ENCODE measurements around the gene LST1.
"Not testable (repeated sequence)": the region's sequence is repeated elsewhere in the genome, so short reads cannot be mapped to it uniquely, and the experiment has no call there.

Gene LST1

GRCh38 chr6:31586008-31586407, at the start of gene LST1:
LST1 (plus strand) TSS chr6:31586277; CDS start chr6:31587300, 1,023 bp downstream.
- no peak for DNase-seq (ENCODE audit: low read depth)

- DNase-seq (ENCODE audit: low read depth), result no peak
Observed at GRCh38 chr6:31538805-31539400, 47.2 kb upstream of the LST1 start.

GRCh38 chr6:31540640-31541039, 45.4 kb upstream of the LST1 start:
- DNase-seq (ENCODE audit: low read depth), result no peak

GRCh38 chr6:31541059-31541657, 44.9 kb upstream of the LST1 start:
- DNase-seq (ENCODE audit: low read depth), result peak; percentile 32

- peak; percentile 96 for DNase-seq (ENCODE audit: low read depth)
Observed at GRCh38 chr6:31541658-31542521, 44.2 kb upstream of the LST1 start, which contains the start of gene DDX39B. DDX39B (minus strand) TSS chr6:31542003; CDS start chr6:31540532, 1,471 bp downstream.

GRCh38 chr6:31543639-31544038, 42.4 kb upstream of the LST1 start:
- no peak for DNase-seq (ENCODE audit: low read depth)

GRCh38 chr6:31544676-31545075, 41.4 kb upstream of the LST1 start:
- DNase-seq (ENCODE audit: low read depth), result no peak

- DNase-seq (ENCODE audit: low read depth), result no peak
Observed at GRCh38 chr6:31545291-31545690, 40.8 kb upstream of the LST1 start.

- peak; percentile 95 for DNase-seq (ENCODE audit: low read depth)
Observed at GRCh38 chr6:31546339-31546957, 39.6 kb upstream of the LST1 start, which contains the start of gene ATP6V1G2. ATP6V1G2 (minus strand) TSS chr6:31546608; CDS start chr6:31546559, 49 bp downstream.

- DNase-seq (ENCODE audit: low read depth), result peak; percentile 98
Observed at GRCh38 chr6:31546958-31547726, 38.9 kb upstream of the LST1 start, which contains the start of gene NFKBIL1. NFKBIL1 (plus strand) TSS chr6:31547608; CDS start chr6:31547695, 87 bp downstream.

GRCh38 chr6:31547727-31548543, 38.1 kb upstream of the LST1 start:
- no peak for DNase-seq (ENCODE audit: low read depth)

- DNase-seq (ENCODE audit: low read depth), result no peak
Observed at GRCh38 chr6:31548544-31548873, 37.6 kb upstream of the LST1 start.

- DNase-seq (ENCODE audit: low read depth), result not testable (repeated sequence)
Observed at GRCh38 chr6:31551371-31551770, 34.7 kb upstream of the LST1 start.

- no peak for DNase-seq (ENCODE audit: low read depth)
Observed at GRCh38 chr6:31556307-31556706, 29.8 kb upstream of the LST1 start.

GRCh38 chr6:31557443-31558317, 28.4 kb upstream of the LST1 start:
- no peak for DNase-seq (ENCODE audit: low read depth)

- no peak for DNase-seq (ENCODE audit: low read depth)
Observed at GRCh38 chr6:31558318-31558625, 27.8 kb upstream of the LST1 start.

GRCh38 chr6:31558631-31559500, 27.2 kb upstream of the LST1 start:
- DNase-seq (ENCODE audit: low read depth), result no peak

- no peak for DNase-seq (ENCODE audit: low read depth)
Observed at GRCh38 chr6:31559606-31559957, 26.5 kb upstream of the LST1 start.
